Ascending aorta (tissue), 2 donors: ENCODE data around the gene AURKAIP1. TPM values are rescaled to one million over a fixed set of nuclear protein-coding genes. Genes with fewer than 3 reads are reported as not detected.
A peak's percentile ranks its signal among the peaks of the same experiment; 100 is the strongest.
"Not testable (repeated sequence)": the region's sequence is repeated elsewhere in the genome, so short reads cannot be mapped to it uniquely, and the experiment has no call there.

ENCODE experiments used
- DNase-seq, 2 donors: peaks; one replicate each; pipeline ENCODE4 v3.0.0-alpha.2; 2019; ENCODE audit warnings: low spot score in 2 of 2
- H3K27ac ChIP-seq, 2 donors: fragments of 200-600 bp; sonication (generic); one replicate each; pipeline ENCODE4 v1.5.1; 2016 to 2017; ENCODE audit warnings: mild to moderate bottlenecking in 1 of 2
- H3K27me3 ChIP-seq: fragments of 200-600 bp; sonication (generic); one replicate; pipeline ENCODE4 v1.5.1; 2017
- H3K36me3 ChIP-seq, 2 donors: fragments of 200-600 bp; sonication (generic); one replicate each; pipeline ENCODE4 v1.5.1; 2016
- H3K4me1 ChIP-seq, 2 donors: fragments of 200-600 bp; sonication (generic); one replicate each; pipeline ENCODE4 v1.5.1; 2016 to 2017; ENCODE audit warnings: mild to moderate bottlenecking in 1 of 2
- H3K4me3 ChIP-seq, 2 donors: fragments of 200-600 bp; sonication (generic); one replicate each; pipeline ENCODE4 v1.5.1; 2016 to 2017; ENCODE audit warnings: mild to moderate bottlenecking in 1 of 2
- H3K9me3 ChIP-seq, 2 donors: fragments of 200-600 bp; sonication (generic); one replicate each; pipeline ENCODE4 v1.5.1; 2016
- CTCF ChIP-seq, 3 experiments: fragments of 200-600 bp in 2 of 3; fragments of 450-650 bp in 1 of 3; sonication (generic) in 2 of 3; IDR thresholded peaks; one replicate each; pipeline ENCODE4 v1.5.1; 2016 to 2019; ENCODE audit warnings: antibody characterized with exemption in 3 of 3, mild to moderate bottlenecking in 1 of 3, moderate library complexity in 1 of 3
- intact Hi-C: fragments of 100-400 bp; cut with DNase I; formaldehyde crosslinking; loops from one replicate; pipeline ENCODE4 v1.15.1; 2023
- total RNA-seq: library from RNA; depleted of rRNA; stranded (reverse); fragments of >200 nt; gene quantifications from one replicate; pipeline ENCODE4 v1.1.0, GENCODE V29; 2016

Gene AURKAIP1
- total RNA-seq, 1 donor from 2014 or later = 247 TPM

GRCh38 chr1:1421147-1421906 lies 46.3 kb upstream of the AURKAIP1 start, which contains the start of gene ANKRD65:
Gene ANKRD65 (minus strand): TSS chr1:1421276. CDS start chr1:1421005, 271 bp downstream.
- H3K27ac ChIP-seq = no peak within 1 kb of the TSS
- intact Hi-C loops = no loop called here
- no peaks in the 10 kb centered on the region for H3K27me3 ChIP-seq
- no peak for DNase-seq
- TF ChIP-seq CTCF (IDR thresholded peaks at IDR 0.05) = no peak
- H3K9me3 ChIP-seq = no peaks in the 10 kb centered on the region
- H3K4me3 ChIP-seq = peak within 1 kb of the TSS; percentile 21 to 48
- no peaks in the 10 kb centered on the region for H3K4me1 ChIP-seq
- H3K36me3 ChIP-seq = no peaks in the 10 kb centered on the region

- no peak for DNase-seq
- Histone ChIP-seq H3K4me1 (no peaks in the 10 kb centered on the region), H3K27ac (no peak overlapping the region)
These were observed 45.7 kb upstream of the AURKAIP1 start for GRCh38 chr1:1420654-1421141.

GRCh38 chr1:1419813-1420653 lies 45.0 kb upstream of the AURKAIP1 start:
- Histone ChIP-seq H3K27ac (no peak overlapping the region), H3K36me3 (no peaks in the 10 kb centered on the region), H3K4me3 (peak overlapping the region; percentile 21 to 48), H3K4me1 (no peaks in the 10 kb centered on the region), H3K9me3 (no peaks in the 10 kb centered on the region), H3K27me3 (no peaks in the 10 kb centered on the region)
- no peak for DNase-seq
- intact Hi-C loops = no loop called here
- no peak for TF ChIP-seq CTCF (IDR thresholded peaks at IDR 0.05)

More at GRCh38 chr1:1420654-1421141, 45.7 kb upstream of the AURKAIP1 start:
- Histone ChIP-seq H3K4me3 (peak overlapping the region; percentile 21 to 48), H3K9me3 (no peaks in the 10 kb centered on the region), H3K36me3 (no peaks in the 10 kb centered on the region), H3K27me3 (no peaks in the 10 kb centered on the region)
- intact Hi-C loops = no loop called here
- no peak for TF ChIP-seq CTCF (IDR thresholded peaks at IDR 0.05)

GRCh38 chr1:1419363-1419812 lies 44.4 kb upstream of the AURKAIP1 start:
- Histone ChIP-seq H3K27ac (no peak overlapping the region), H3K36me3 (no peaks in the 10 kb centered on the region), H3K27me3 (no peaks in the 10 kb centered on the region), H3K9me3 (no peaks in the 10 kb centered on the region), H3K4me1 (no peaks in the 10 kb centered on the region), H3K4me3 (peak overlapping the region in 1 of 2 donors; percentile 47)
- DNase-seq = no peak
- no peak for TF ChIP-seq CTCF (IDR thresholded peaks at IDR 0.05)
- intact Hi-C loops = no loop called here

GRCh38 chr1:1418464-1419362 lies 43.7 kb upstream of the AURKAIP1 start:
- TF ChIP-seq CTCF (IDR thresholded peaks at IDR 0.05) = no peak
- no peaks in the 10 kb centered on the region for H3K9me3 ChIP-seq
- no peaks in the 10 kb centered on the region for H3K4me1 ChIP-seq
- no peaks in the 10 kb centered on the region for H3K36me3 ChIP-seq
- no peak overlapping the region for H3K27ac ChIP-seq
- DNase-seq = no peak
- H3K4me3 ChIP-seq = no peak overlapping the region
- intact Hi-C loops = no loop called here
- no peaks in the 10 kb centered on the region for H3K27me3 ChIP-seq

GRCh38 chr1:1417825-1418463 lies 42.9 kb upstream of the AURKAIP1 start:
- H3K36me3 ChIP-seq, intact Hi-C loops, H3K9me3 ChIP-seq, H3K4me3 ChIP-seq, H3K27ac ChIP-seq, H3K4me1 ChIP-seq, DNase-seq, H3K27me3 ChIP-seq: not testable (repeated sequence)

- H3K27me3 ChIP-seq, H3K4me1 ChIP-seq, H3K9me3 ChIP-seq, H3K27ac ChIP-seq, H3K4me3 ChIP-seq, DNase-seq, intact Hi-C loops, H3K36me3 ChIP-seq: not testable (repeated sequence)
These were observed 42.4 kb upstream of the AURKAIP1 start for GRCh38 chr1:1417396-1417795.
